Endothelial cell of umbilical vein (primary cell): ENCODE results near the gene ARRB1. TPM values are rescaled to one million over a fixed set of nuclear protein-coding genes. Genes with fewer than 3 reads are reported as not detected.

ENCODE experiments used
- BruUV-seq: library from RNA; stranded (reverse); fragments of 400-500 nt; replicated peaks from 2 replicates; lab custom pipeline; 2021; lab: Mats Ljungman, UMichigan
- CTCF ChIA-PET: fragments of 300-600, 350-600 bp; sonication (Branson Sonifier 250); formaldehyde crosslinking; loops from one replicate; lab custom pipeline; 2021; ENCODE audit warnings: antibody characterized with exemption, inconsistent platforms; lab: Charles Lee
- POLR2A ChIA-PET: fragments of 300-600, 350-600 bp; sonication (Branson Sonifier 250); formaldehyde crosslinking; loops from one replicate; lab custom pipeline; 2021; ENCODE audit warnings: antibody characterized with exemption, inconsistent platforms; lab: Charles Lee
- DNase-seq: peaks from one replicate; pipeline ENCODE4 v3.0.0-alpha.2; 2011; ENCODE audit warnings: low read depth, low spot score
- FAIRE-seq: peaks from 2 replicates; lab custom pipeline; 2011; peaks lifted over from hg19 to GRCh38; lab: Jason Lieb, UNC
- H2AFZ ChIP-seq: 2 replicates; pipeline ENCODE4 v1.6.0; 2012; ENCODE audit warnings: low read depth, low read length, control low read depth, inconsistent platforms
- H3K27ac ChIP-seq: 2 replicates; pipeline ENCODE4 v1.5.1; 2011; ENCODE audit warnings: low read depth, mild to moderate bottlenecking, control low read depth, low read length, moderate library complexity; ENCODE audit not compliant: insufficient read depth
- H3K27me3 ChIP-seq, 2 experiments: 2 replicates each; pipeline versions ENCODE4 v1.6.0 to v1.6.1; 2011; ENCODE audit warnings: low read length in 2 of 2, mixed read lengths in 1 of 2; ENCODE audit not compliant: control insufficient read depth in 2 of 2, insufficient read depth in 2 of 2
- H3K36me3 ChIP-seq, 2 experiments: 2 replicates in 1 of 2; 3 replicates in 1 of 2; pipeline ENCODE4 v1.5.1; 2011; ENCODE audit warnings: low read length in 2 of 2, mild to moderate bottlenecking in 1 of 2, moderate library complexity in 1 of 2; ENCODE audit not compliant: control insufficient read depth in 2 of 2, insufficient read depth in 2 of 2; ENCODE audit errors: extremely low read depth in 1 of 2
- H3K4me1 ChIP-seq: 3 replicates; pipeline ENCODE4 v1.5.1; 2011; ENCODE audit warnings: mild to moderate bottlenecking, low read length; ENCODE audit not compliant: control insufficient read depth, insufficient read depth; ENCODE audit errors: extremely low read depth
- H3K4me2 ChIP-seq: 2 replicates; pipeline ENCODE4 v1.6.1; 2011; ENCODE audit warnings: low read length, control low read depth, mixed read lengths; ENCODE audit not compliant: insufficient read depth
- H3K4me3 ChIP-seq, 3 experiments: fragments of 200-600 bp in 1 of 3; sonication (generic), shearing (Covaris generic) in 1 of 3; replicated peaks in 1 of 3; 2 replicates each; pipeline ENCODE4 v1.5.1; 2011 to 2016; ENCODE audit warnings: control low read depth in 3 of 3, low read length in 3 of 3, mild to moderate bottlenecking in 2 of 3, inconsistent platforms in 1 of 3, low read depth in 1 of 3, moderate library complexity in 1 of 3; ENCODE audit not compliant: insufficient read depth in 1 of 3
- H3K79me2 ChIP-seq: 2 replicates; pipeline ENCODE4 v1.6.0; 2012; ENCODE audit warnings: low read length, inconsistent platforms; ENCODE audit not compliant: control insufficient read depth, insufficient read depth
- H3K9ac ChIP-seq: replicated peaks from 2 replicates; pipeline ENCODE3; 2011; ENCODE audit warnings: low read length, control low read depth; ENCODE audit not compliant: insufficient read depth; ENCODE audit errors: extremely low read depth
- H3K9me1 ChIP-seq: replicated peaks from 3 replicates; pipeline ENCODE4 v1.6.0; 2011; ENCODE audit warnings: mild to moderate bottlenecking, low read length; ENCODE audit not compliant: control insufficient read depth, insufficient read depth; ENCODE audit errors: extremely low read depth
- H3K9me3 ChIP-seq: replicated peaks from 2 replicates; pipeline ENCODE4 v1.5.1; 2012; ENCODE audit warnings: low read length, inconsistent platforms; ENCODE audit not compliant: control insufficient read depth, insufficient read depth
- H4K20me1 ChIP-seq: replicated peaks from 2 replicates; pipeline ENCODE3; 2011; ENCODE audit warnings: mild to moderate bottlenecking, low read length; ENCODE audit not compliant: control insufficient read depth, insufficient read depth; ENCODE audit errors: extremely low read depth
- CTCF ChIP-seq, 2 donors: IDR thresholded peaks; 1 replicate in 1 of 2; 2 replicates in 1 of 2; pipeline ENCODE4 v1.5.1; 2011; ENCODE audit warnings: low read length in 2 of 2, mild to moderate bottlenecking in 2 of 2, moderate library complexity in 2 of 2, control low read depth in 1 of 2, inconsistent platforms in 1 of 2, low read depth in 1 of 2; ENCODE audit not compliant: insufficient read depth in 1 of 2; ENCODE audit errors: extremely low read depth in 1 of 2
- EZH2 ChIP-seq: IDR thresholded peaks from 2 replicates; pipeline ENCODE4 v1.6.1; 2012; ENCODE audit warnings: borderline replicate concordance, low read depth, mild to moderate bottlenecking, moderate library complexity, low read length, inconsistent platforms; ENCODE audit not compliant: severe bottlenecking
- FOS ChIP-seq: IDR thresholded peaks from 2 replicates; pipeline ENCODE4 v1.6.1; 2011; ENCODE audit warnings: mild to moderate bottlenecking, low read length, moderate library complexity, borderline replicate concordance; ENCODE audit not compliant: insufficient read depth
- GATA2 ChIP-seq: IDR thresholded peaks from 2 replicates; pipeline ENCODE4 v1.7.0; 2011; ENCODE audit warnings: low read depth, mild to moderate bottlenecking, moderate library complexity, mixed read lengths, low read length; ENCODE audit not compliant: insufficient read length, insufficient read depth
- JUN ChIP-seq: IDR thresholded peaks from 2 replicates; pipeline ENCODE4 v1.6.1; 2011; ENCODE audit warnings: borderline replicate concordance, low read depth; ENCODE audit not compliant: insufficient read length, insufficient read depth
- MAX ChIP-seq: IDR thresholded peaks from 2 replicates; pipeline ENCODE4 v1.6.1; 2011; ENCODE audit not compliant: insufficient read depth, insufficient read length
- MYC ChIP-seq: IDR thresholded peaks from one replicate; pipeline ENCODE4 v1.6.1; 2011; ENCODE audit warnings: mild to moderate bottlenecking, low read depth, low read length
- POLR2A ChIP-seq: IDR thresholded peaks from 2 replicates; pipeline ENCODE4 v1.6.1; 2012; ENCODE audit warnings: low read depth, mild to moderate bottlenecking, control low read depth, low read length
- POLR2AphosphoS5 ChIP-seq: IDR thresholded peaks from 2 replicates; pipeline ENCODE4 v1.6.1; 2012; ENCODE audit warnings: low read depth, mild to moderate bottlenecking, control low read depth, low read length, moderate library complexity; ENCODE audit not compliant: insufficient read depth
- dilution Hi-C: fragments of 300-500 bp; cut with MboI; formaldehyde crosslinking; loops from one replicate; pipeline ENCODE4 v1.15.0; 2019; ENCODE audit warnings: low sequenced_read_pairs; ENCODE audit not compliant: extremely low pct_ligation_motif_present
- intact Hi-C: fragments of 100-400 bp; cut with micrococcal nuclease; formaldehyde crosslinking; loops from one replicate; pipeline ENCODE4 v1.10.0; 2022
- polyA plus RNA-seq, 4 experiments: library from polyadenylated mRNA; depleted of rRNA in 3 of 4; stranded (reverse) in 3 of 4; unstranded in 1 of 4; fragments of >200 nt; gene quantifications; 2 replicates each; pipeline versions ENCODE4 v1.2.1 to v1.2.3, GENCODE V29; 2011 to 2012; ENCODE audit warnings: missing spikeins in 1 of 4
- total RNA-seq: library from RNA; stranded (reverse); gene quantifications from 2 replicates; pipeline ENCODE4 v1.2.3, GENCODE V29; 2021

The ARRB1 gene
- total and polyA plus RNA-seq, 2 donors (not counting 3 experiments of a cell fraction or from before 2014, with no cell fraction given), result 63.9 to 92.6 TPM

DNA sequence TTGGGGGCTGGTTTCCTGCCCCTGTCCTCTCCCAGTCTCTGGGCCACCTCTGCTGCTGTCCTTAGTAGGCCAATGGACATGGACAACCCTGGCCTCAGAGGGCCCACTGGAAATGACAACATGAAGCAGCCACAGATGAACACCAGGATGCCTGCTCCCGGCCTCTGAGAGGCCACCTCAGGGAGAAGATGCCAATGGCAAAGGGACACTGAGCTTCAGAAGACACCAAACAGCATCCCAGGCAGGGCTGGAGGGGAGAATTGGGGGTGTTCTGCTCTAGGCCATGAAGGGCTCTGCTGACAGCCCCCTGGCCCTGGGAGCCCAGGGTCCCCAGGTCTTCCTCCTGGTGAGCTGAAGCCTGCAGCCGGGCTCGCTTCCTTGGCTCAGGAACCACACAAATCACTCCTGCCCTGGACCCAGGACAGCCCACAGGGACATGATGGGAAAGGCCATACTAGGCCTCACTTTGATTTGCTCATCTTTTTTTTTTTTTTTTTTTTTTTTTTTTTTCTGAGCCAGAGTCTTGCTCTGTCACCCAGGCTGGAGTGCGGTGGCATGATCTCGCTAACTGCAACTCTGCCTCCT lies 65.6 kb downstream of the ARRB1 start:
- dilution Hi-C loops, result no loop called here

More for the DNA sequence above, 65.6 kb downstream of the ARRB1 start:
- no peak overlapping the region for H3K4me3 ChIP-seq
- no peaks in the 10 kb centered on the region for H3K9me3 ChIP-seq
- TF ChIP-seq CTCF (IDR thresholded peaks at IDR 0.05; ENCODE audit: extremely low read depth in 1 of 2, insufficient read depth in 1 of 2, low read depth in 1 of 2, low read length in 2 of 2) (no peak), POLR2AphosphoS5 (no peak), FOS (no peak), MYC (no peak), POLR2A (no peak), GATA2 (no peak), MAX (no peak), JUN (no peak), EZH2 (no peak)
- no peak overlapping the region for H3K4me2 ChIP-seq
- no peaks in the 10 kb centered on the region for H3K27me3 ChIP-seq
- no peaks in the 10 kb centered on the region for H3K9me1 ChIP-seq
- no peak overlapping the region for H3K27ac ChIP-seq
- H4K20me1 ChIP-seq, result no peaks in the 10 kb centered on the region
- no peaks in the 10 kb centered on the region for H3K79me2 ChIP-seq
- H3K36me3 ChIP-seq, result peaks cover 4 to 49% of the 10 kb centered on the region in 2 experiments
- H2AFZ ChIP-seq, result no peak overlapping the region
- CTCF ChIA-PET, result no interaction called here
- FAIRE-seq (no peak), DNase-seq (no peak)
- POLR2A ChIA-PET, result no interaction called here
- no peak overlapping the region for H3K9ac ChIP-seq
- peaks cover 7% of the 10 kb centered on the region for H3K4me1 ChIP-seq
- BruUV-seq, result no TSS peak
- intact Hi-C loops, result no loop called here
